Fibroblast of peridontal ligament (primary cell): ENCODE measurements around the gene PLXNA2.

Experiments used
- DNase-seq: peaks from one replicate; pipeline ENCODE4 v3.0.0-alpha.2; 2010; ENCODE audit errors: extremely low read depth

Gene PLXNA2

GRCh38 chr1:208268541-208269337, 24.6 kb upstream of the PLXNA2 start:
- no peak for DNase-seq

DNA sequence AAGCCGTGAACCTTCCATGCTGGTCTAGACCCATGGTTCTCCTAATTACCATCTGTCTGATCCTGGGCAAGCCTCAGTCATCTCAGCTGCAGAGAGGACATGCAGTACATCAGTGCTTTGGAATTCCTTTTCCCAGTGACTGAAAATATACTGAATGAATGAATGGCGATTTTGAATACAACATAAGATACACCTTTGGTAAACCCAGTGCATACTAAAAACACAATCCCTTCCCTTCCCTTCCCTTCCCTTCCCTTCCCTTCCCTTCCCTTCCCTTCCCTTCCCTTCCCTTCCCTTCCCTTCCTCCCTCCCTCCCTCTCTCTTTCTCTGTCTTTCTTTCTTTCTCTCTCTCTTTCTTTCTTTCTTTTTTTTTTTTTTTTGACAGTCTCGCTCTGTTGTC, 21.3 kb upstream of the PLXNA2 start:
- no peak for DNase-seq

GRCh38 chr1:208265122-208265469, 20.9 kb upstream of the PLXNA2 start:
- no peak for DNase-seq

- DNase-seq = peak; percentile 94
These were observed 20.4 kb upstream of the PLXNA2 start for GRCh38 chr1:208264469-208265121.

GRCh38 chr1:208261874-208262273, 17.7 kb upstream of the PLXNA2 start:
- no peak for DNase-seq

- no peak for DNase-seq
These were observed 14.1 kb upstream of the PLXNA2 start for GRCh38 chr1:208258277-208258676.

DNA sequence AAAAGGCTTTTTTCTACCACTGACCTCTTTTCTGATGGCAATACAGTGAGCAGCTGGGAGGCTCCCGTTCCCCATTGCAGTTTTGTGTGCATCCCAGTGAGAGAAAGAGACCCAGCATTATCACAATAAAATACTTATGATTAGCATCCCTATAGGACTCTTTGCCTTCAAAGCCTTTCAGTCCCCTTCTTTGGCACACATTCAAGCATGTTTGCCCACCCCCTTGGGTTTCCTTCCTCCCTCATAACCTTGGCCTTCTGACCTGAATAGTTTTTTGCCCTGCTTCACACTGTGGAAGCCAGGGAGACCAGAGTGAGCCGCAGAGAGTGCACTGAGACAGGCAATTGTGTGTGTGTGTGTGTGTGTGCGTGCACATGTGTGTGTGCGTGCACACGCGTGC, 13.2 kb upstream of the PLXNA2 start:
- no peak for DNase-seq

DNA sequence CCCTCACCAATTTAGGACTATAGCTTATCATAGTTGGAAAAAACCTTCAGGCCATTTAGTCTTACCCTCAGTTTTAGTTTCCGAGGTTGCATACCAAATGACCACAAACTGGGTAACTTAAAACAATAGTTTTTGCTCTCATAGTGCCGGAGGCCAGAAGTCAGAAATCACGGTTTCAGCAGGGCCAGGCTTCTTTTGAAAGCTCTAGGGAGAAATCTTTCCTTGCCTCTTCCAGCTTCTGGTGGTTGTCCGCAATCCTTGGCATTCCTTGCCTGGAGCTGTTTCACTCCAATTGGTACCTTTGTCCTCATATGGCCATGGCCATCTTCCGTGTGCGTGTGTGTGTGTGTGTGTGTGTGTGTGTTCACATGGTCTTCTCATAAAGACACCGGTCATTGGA, 12.4 kb upstream of the PLXNA2 start:
- peak; percentile 69 for DNase-seq

GRCh38 chr1:208256091-208256490, 11.9 kb upstream of the PLXNA2 start:
- no peak for DNase-seq

DNA sequence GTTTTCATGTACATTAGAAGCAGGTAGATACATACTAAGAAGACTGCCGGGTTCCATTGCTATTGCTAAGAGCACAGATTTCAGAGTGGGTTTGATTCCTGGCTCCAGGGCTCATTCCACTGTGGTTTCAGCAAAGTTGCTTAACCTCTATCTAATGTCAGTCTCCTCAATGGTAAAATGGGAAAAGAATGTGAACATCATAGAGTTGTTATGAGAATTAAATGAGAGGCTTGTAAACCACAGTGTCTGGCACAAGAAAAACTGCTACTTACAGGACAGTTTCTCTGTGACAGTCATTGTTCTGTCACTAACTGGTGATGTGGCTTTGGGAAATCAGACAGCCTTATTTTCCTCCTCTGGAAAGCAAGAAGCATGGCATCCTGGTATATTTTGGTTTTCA, 10.7 kb upstream of the PLXNA2 start:
- DNase-seq = peak; percentile 89

- DNase-seq = peak; percentile 95
These were observed 10.2 kb upstream of the PLXNA2 start for GRCh38 chr1:208254376-208254775.

DNA sequence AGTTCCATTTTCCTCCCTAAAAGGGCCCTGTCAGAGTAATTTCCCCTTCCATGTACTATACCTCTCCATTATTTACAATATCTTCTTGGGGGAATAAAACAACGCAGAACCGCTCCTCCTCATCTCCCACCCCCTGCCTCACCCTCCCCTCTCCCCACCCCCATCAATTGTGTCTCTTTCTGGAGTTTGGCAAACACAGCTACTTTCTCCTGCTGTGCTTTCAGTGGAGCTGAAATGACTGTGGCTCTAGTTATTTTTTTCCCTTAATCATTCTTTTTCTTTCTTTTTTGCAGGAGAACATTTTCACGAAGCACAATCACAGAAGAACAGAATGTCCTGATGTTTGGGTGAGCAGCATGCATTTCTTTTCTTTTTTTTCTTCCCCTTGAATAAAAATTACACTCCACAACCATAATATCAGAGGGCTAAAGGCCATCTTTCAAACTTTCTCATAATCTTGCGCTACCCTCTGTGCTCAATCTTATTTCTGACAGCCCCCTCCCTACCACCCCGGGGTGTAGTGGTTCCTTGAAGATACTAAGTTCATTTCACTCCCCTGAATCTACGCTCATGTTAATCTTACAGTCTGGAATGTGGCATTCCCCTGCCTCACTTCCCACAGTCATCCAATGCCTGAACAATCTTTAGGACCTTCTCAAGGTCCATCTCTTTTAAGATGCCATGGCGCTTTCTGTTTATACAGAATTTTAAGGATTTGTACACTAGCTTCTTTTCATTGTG, 8.8 kb upstream of the PLXNA2 start:
- no peak for DNase-seq

DNA sequence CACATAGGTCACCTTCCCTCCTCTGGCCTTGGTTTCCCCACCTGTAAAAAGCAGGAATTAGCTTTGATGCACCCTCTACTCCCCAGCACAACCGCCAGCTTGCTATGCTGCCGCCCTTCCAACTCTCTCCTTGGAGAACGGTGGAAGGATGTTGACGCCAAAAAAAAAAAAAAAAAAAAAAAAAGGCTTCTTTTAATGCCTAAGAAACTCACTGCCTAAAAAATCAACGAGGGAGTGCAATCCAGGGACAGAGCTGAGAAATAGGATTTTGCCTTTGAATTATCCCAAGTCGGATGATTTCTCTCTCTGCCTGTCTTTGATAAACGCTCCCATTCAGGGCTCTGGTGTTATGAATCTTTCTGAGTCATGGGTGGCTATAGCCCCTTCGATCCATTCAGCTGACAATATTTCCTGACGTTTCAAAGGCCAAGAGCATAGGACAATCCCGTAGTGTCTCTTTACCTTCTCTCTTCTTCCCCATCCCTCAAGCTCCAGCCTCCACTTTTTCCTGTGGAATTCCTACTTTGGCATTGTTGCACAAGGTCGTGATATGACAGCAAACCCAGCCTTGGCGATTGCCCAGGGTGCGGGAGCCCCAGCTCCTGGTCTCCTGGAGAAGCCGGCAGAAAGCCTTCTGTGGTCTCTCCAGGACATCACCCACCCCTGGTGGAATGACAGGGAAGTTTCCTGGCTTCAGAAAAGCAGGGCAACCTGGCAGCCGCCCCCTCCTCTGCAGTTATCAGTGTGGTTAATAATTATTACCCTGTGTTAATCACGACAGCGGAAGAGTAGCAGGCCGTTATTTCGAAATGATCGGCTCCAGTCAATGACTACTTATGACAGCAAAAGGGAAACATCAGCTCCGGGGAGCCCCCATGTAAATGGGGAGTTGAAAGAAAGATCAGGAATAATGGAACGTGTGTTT, 8.0 kb upstream of the PLXNA2 start:
- no peak for DNase-seq

- DNase-seq = no peak
These were observed 6.8 kb upstream of the PLXNA2 start for GRCh38 chr1:208251015-208251414.

DNA sequence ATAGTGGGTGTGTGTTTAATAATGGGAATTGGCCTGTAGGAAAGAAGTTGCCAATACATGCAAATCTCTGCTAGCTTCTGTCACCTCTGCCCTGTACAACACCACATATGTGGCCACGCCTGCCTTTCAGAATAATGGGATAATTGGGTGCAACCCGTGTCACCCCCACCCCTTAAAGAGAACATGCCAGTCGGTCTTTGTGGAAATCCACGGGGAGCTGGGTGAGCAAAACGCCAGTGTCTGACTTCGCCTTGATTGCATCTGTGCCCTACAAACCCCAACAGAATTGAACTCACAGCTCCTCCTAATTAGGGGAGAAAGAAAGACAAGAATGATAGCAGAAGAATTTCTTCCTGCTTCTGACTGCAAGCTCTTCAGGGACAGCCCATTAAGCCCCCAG, 6.4 kb upstream of the PLXNA2 start:
- DNase-seq = no peak

DNA sequence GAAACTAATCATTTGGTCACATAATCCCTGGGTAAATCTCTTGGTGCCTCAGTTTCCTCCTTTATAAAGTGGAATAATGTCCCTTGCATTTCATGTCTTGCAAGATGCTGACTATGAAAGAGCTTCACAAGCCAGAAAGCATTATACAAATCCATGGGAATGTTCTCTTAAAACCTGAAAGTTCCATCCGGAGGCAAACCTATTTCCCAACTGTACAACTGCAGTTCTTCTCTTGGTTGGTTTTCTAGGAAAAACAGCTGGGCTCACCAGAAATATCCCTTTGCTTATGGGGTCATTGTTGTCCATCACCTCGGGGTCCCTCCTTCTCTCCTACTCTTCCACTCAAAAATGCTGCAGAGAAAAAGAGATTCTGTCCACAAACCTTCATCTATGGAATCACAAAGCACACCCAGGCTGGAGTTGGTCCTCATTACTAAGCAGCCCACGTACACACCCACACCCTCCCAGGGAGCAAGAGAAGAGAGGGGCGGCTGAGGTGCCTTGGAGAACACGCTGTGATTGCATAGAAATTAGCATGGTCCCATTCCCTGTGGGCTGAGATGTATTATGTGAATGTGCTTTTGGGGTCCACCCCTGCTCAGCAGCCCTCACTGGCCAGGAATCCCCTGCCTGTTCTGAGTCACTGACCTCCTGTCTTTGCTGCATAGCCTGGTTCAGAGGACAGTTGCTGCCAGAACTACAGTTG, 5.0 kb upstream of the PLXNA2 start:
- DNase-seq = no peak

- DNase-seq = no peak
These were observed 4.2 kb upstream of the PLXNA2 start for GRCh38 chr1:208248307-208248801.

DNA sequence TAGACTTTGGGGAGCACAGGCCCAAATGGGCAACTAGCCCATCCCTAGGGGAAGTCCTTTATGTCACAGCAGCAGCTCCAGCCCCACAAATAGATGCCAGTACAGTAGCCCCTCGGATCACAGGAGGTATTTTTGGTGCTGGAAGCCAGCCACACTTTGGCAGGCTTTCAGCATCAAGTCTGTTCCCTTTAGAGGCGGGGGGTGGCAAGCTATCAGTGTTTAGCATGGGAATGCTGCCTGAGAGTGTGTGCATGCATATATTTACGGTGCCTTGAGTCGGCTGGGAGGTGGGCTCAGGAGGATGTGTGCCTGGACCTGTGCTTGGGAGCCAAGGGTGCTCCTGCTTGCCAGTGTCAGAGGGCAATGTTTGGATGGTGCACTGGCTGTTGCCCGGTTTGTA, 3.5 kb upstream of the PLXNA2 start:
- DNase-seq = no peak

DNA sequence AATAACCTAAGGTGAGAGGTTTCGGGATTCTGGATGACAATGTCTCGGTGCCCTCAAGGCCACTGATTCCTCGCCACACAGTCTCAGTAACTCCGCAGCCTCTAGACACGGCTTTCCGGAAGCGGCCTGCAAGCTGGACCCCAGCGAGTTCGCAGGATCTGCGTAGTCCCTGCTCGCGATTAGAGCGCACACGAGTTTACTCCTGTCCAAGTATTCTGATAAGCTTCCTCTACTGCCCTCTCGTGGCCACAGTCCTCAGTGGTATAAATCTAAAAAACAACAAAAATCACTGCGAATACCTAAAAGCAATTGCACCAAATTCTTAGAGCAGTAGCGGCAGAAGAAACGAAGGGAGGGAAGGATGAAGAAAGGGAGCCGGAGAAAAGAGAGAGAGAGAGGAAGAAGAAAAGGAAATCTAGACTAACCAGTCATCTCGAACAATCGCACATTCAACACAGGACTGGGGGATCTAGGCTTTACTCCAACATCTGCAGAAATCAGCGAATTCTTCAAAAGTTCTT, 1.1 kb upstream of the PLXNA2 start:
- peak; percentile 95 for DNase-seq

DNA sequence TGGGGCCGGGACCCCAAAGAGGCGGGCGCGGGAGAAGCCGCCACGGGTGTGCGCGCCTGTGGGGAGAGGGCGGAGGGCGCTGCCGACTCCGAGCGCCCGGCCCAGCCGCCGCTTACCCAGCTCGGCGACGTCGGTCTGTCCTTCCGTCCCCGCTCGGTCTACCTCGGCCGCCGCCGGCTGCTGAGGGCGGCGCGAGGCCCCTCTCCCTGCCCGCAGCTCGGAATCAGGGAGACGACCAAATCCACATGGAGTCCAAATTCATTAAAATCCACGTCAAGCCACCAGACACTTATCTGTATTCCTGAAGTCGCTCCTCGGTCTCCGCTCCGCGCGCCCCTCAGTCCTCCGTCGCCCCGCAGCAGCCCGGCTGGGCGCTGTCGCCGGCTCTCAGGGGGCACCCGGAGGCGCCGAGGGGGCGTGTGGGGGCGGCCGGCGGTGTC, 637 bp downstream of the PLXNA2 start:
- DNase-seq = no peak
